Activated CD8-positive, alpha-beta memory T cell treated with anti-CD3 and anti-CD28 coated beads for 24 hours (primary cell): ENCODE data around the gene GRAP.

Experiments
- DNase-seq: peaks from one replicate; pipeline ENCODE4 v3.0.0-alpha.2; 2020

Gene GRAP

DNA sequence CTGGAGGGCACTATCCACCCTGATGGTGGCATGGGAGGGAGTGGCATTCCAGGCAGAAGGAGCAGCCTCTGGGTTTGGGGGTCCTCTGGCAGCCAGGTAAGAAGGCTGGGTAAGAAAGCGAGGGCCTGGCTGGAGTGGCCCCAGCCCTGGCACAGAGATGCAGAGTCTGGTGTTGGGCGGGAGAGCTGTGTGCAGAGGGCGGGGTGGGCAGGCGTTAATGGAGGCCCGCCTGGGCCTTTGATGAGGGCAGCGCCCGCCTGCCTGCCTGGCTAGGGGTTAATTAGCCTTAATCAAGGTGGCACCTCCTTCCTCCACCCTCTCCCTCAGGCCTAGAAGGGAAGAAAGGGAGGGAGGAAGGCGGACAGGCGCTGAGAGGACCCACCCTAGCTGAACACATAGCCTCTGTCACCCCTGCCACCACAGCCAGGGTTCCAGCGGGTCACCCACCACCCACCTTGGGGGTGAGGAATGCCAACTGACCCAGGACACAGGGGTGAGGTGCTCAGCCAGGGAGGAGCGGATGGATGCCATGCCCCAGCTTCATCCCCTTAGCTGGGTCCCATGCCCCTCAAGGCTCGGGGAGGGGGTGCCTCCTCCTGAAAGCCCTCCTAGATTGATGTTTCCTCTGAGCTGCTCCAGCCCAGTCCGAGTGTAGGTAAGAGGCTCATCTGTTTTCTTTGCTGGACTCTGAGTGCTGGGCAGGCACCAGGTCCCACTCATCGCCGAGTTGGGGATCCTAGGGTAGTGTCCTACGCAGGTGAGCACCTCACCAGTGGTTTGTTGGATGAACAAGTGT lies 28.8 kb downstream of the GRAP start:
- no peak for DNase-seq

DNA sequence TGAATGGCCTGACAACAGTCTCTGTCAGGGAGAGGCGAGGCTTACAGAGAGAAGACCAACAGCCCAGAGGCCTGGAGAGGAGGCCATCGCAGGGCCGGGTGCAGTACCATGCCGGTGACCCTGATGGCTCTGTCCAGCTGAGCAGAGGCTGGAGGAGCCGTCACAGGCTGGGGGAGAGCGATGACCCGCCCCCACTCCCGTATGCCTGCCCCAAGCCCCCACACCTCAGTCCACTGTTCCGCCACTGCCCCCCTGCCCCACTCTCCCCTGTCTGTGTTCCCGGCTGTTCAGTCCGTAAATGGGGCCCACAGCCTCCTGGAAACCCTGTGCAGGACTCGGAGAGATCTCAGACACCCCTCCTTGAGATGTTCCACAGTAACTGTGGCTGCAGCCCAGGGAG lies 29.4 kb downstream of the GRAP start:
- DNase-seq, result no peak

GRCh38 chr17:19016881-19017280 lies 29.9 kb downstream of the GRAP start:
- DNase-seq, result no peak

DNA sequence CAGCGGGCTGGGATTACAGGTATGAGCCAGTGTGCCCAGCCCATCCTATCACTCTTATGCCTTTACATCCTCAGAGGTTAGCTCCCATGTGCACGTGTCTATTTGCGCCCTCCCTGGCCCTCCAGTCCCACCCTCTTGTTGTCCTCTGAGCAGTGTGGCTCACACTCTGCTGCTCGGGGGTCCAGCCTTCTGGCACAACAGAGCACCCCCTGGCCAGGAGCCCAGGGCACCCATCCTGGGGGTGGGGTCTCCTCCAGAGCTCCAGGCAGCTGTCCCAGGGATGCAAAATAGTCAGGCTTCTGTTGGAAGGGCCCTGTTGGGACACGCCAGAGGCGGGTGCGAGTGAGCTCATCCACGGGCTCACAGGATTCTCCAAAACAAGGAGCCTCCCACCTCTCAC lies 30.5 kb downstream of the GRAP start:
- DNase-seq, result no peak

DNA sequence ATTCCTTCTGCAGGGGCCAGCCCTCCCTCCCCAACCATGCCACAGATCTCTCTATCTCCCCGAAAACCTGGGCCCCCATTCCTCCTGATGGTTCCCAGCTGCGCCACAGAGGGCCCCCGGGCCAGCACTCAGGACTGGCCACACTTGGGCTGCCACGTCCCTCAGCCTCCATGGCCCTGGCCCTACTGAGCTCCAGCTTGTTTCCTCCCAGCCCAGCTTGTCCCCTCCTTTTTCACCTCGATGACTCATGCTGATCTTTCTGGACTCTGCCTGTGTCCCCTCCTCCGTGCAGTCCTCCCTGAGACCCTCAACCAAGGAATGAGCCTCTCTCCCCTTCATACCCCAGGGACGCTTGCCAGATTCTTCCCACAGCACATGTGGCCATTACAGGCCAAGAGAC lies 31.3 kb downstream of the GRAP start:
- DNase-seq, result no peak

GRCh38 chr17:19014628-19015215 lies 32.0 kb downstream of the GRAP start:
- DNase-seq, result no peak

DNA sequence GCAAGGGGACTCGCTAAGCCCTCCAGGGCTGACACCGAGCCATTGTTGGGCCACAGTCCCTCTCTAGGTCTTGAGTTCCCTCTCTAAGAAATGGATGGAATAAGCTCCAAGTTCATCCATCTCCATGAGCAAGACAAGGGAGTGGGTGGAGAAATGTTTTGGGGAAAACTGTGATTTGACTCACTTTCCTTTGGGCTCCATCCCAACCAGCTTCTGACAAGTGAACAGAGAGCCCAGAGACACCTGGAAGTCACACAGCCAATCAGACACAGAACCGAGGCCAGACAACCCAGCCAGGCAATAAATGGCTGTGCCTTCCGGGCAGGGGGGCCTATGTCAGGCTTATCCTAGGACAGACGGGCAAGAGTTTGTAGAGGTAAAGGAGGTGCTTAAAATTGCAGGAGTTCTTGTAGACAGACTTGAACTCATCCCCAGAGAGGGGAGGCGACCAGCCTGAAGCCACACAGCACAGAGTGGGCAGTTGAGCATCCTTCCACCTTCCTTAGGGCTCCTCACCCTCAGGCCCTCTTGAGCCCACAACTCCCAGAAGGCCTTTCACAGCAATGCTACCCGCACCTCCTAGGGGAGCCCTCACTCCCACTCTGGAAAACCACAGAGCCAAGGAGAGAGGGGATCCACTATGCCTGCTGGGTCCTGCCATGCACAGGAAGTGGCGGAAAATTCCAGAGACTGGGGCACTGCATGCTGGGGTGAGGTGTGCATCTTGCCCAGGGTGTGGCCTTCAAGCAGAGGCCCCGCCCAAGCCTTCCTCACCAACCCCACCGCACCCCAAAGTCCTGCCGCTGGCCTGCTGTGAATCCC lies 32.7 kb downstream of the GRAP start:
- DNase-seq, result no peak

GRCh38 chr17:19013226-19013625 lies 33.5 kb downstream of the GRAP start:
- DNase-seq, result no peak

DNA sequence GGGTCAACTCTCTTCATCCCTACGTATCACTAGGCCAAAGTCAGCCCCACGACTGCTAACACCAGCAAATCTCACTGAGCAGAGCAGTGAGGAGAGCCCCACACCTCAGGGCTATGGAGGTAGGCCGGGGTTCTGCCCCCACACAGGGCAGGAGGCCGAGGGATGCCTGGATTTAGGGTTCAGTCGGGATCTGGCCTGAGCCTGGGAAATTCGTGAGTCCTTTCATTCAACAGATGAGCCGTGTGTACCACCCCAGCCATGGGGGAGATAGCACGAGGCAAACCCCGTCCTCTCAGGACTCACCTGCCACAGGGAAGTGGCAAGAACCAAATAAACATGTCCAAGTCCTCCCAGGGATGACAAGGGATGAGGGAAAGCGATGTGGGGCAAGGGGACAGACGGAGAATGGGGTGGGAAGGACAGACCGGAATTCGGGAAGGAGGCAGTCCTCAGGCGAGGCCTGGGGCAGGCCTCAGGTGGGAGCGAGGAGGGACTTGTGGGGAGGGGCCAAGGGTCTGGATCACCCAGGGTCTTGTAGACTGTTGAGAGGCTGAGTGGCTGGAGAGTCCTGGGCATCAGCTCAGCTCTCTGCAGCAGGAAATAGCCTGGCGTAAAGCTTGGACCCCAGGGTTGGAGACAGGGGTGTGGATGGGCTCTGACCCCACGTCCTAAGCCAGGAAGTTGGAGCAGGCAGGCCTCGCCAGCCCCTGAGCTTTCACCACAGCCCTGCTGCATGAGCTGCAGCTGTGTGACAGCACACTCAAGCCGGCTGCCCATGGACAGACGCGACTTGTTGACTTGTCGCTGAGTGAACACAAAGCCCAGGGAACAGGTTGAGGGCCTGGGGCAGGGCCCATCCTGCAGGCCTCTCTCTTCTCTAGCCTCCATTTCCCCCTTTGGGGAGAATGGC lies 34.3 kb downstream of the GRAP start:
- DNase-seq, result no peak

- no peak for DNase-seq
Measured at GRCh38 chr17:19011581-19011980, 35.2 kb downstream of the GRAP start.

GRCh38 chr17:19010729-19011505 lies 35.8 kb downstream of the GRAP start:
- no peak for DNase-seq

- no peak for DNase-seq
Measured at GRCh38 chr17:19009970-19010369, 36.8 kb downstream of the GRAP start.

- DNase-seq, result no peak
Measured at GRCh38 chr17:19006698-19007097, 40.1 kb downstream of the GRAP start.

GRCh38 chr17:19005789-19006430 lies 40.8 kb downstream of the GRAP start:
- no peak for DNase-seq

DNA sequence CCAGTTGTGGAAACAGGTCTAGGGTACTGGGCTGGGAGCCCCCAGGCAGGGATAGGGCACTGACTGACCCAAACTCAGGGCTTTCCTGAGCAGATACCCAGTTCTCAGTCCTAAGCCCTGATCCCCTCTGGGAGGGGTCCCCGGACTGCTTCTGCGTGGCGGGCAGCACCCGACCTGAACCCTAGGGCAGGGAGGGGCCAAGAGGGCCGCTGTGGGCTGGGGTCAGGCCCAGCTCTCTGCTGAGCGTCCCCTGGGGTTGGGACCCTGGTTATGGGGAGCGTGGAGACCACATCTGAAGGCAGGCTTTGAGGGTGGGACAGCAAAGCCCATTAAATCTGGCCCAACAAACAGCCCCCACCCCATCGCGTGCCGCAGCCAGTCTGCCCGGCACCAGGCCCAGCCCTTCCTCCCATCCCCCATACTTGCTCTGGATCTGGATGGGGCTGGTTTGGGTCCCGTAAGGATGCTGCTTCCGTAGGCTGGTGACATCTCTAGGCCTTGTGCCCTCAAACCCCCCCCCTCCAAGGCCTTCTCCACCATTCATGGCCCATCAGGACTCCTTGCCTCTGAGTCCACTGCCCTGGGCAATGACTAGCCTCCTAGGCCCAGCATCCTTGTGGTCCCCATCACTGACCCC lies 41.5 kb downstream of the GRAP start:
- DNase-seq, result no peak

- peak; percentile 94 for DNase-seq
Measured at GRCh38 chr17:19004421-19005136, 42.2 kb downstream of the GRAP start, which contains the start of gene FAM83G. TSS of gene FAM83G (minus strand) at chr17:19004764. CDS start at chr17:19004041, 723 bp downstream.

DNA sequence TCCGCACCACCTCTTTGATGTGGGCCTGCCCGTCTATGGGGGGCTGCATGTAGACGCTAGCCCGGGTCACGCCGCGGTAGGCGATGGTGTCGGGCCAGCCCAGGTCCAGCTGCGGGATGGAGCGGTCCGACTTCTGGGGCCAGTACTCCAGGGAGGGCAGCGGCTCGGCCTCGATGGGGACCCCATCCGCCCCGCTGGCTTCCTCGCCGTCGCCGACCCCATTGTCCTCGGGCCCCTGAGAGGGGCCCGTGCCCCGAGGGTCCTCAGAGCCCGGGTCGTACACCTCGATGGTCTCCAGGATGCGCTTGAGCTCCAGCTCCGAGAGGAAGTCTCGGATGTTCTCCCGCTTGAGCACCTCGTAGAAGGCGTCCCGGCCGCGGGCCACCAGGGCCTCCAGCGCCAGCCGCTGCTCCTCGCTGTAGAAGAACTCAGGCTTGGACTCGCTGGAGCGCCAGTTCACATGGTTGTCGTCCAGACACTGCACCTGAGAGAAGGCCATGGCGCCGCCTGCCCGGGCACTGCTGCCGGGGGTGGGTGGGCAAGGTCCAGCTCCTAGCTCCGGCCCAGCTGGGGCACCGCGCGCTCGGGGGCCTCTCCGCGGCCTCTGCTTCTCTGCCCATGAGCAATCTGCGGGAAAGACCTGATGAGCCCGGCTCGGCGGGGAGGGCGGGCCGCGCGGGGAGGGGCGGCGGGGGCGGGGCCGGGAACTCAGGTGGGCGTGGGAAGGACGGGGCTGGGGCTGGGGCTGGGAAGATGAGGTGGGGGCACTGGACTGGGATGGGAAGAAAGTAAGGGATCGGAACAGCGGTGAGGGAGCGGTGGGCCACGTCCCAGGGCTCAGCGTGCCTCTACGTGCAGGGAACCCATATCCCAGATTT lies 43.0 kb downstream of the GRAP start:
- DNase-seq, result peak; percentile 81

DNA sequence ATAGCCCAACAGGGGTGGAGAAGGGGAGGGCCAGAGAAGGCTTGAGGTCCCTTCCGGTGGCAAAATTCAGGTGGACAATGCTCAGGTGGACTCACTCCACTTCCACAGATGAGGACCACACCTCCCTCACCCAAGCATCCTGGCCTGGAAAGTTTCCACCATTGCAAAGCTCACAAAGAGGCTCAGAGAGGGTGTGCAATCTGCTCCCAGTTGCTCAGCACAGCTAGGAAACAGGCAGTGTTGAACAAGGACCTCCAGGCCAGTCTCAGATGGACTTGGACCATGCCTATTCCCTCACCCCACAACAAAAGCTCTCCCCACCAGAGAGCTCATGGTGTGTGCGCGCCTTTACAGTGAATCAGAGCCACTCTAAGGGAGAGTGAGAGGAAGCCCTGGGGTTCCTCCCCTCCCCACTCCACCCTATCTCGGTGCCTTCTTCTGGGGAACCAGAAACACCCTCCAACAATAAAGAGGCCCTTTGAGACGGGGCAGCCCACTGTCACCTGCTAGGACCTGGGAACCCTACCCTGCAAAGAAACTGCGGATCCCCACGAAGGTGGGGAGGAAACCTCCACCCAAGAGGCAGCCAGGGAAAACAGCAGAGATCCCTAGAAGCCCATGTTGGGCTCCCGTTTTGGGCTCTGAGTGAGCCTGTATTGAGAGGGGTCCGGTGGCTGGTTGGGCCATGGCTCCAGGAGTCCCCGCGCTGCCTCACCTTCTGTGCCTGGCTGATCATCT lies 43.8 kb downstream of the GRAP start:
- no peak for DNase-seq
